GM13976 (cell line): ENCODE measurements around the gene VCL.

ENCODE experiments used
- DNase-seq: peaks from one replicate; pipeline ENCODE4 v3.0.0; 2012; ENCODE audit warnings: low spot score
- CTCF ChIP-seq: IDR thresholded peaks from 2 replicates; pipeline ENCODE4 v1.5.1; 2012; ENCODE audit warnings: borderline replicate concordance, mild to moderate bottlenecking; ENCODE audit not compliant: insufficient read depth; ENCODE audit errors: extremely low read depth, missing control alignments, control extremely low read depth
- in situ Hi-C: fragments of 300-500 bp; cut with MboI; formaldehyde crosslinking; loops from one replicate; pipeline ENCODE4 v1.12.0; 2022; ENCODE audit warnings: low sequenced_read_pairs, mixed read lengths, inconsistent platforms; ENCODE audit not compliant: unreplicated experiment

VCL gene

GRCh38 chr10:73997787-73998622, at the start of gene VCL:
Gene VCL, plus strand, starts transcription at chr10:73998116. Its CDS starts 92 bp downstream, at chr10:73998208.
- no peak for TF ChIP-seq CTCF
- in situ Hi-C loops = no loop called here
- peak; percentile 98 for DNase-seq

- TF ChIP-seq CTCF = no peak
- in situ Hi-C loops = no loop called here
- no peak for DNase-seq
Measured at GRCh38 chr10:73948947-73949633, 48.8 kb upstream of the VCL start.

- in situ Hi-C loops = no loop called here
- no peak for TF ChIP-seq CTCF
- no peak for DNase-seq
Measured at GRCh38 chr10:73950155-73950948, 47.6 kb upstream of the VCL start.

- DNase-seq = no peak
- no peak for TF ChIP-seq CTCF
- in situ Hi-C loops = no loop called here
Measured at GRCh38 chr10:73953665-73954064, 44.3 kb upstream of the VCL start.

- DNase-seq = no peak
- TF ChIP-seq CTCF = no peak
- in situ Hi-C loops = no loop called here
Measured at GRCh38 chr10:73954737-73955136, 43.2 kb upstream of the VCL start.

- TF ChIP-seq CTCF = no peak
- in situ Hi-C loops = no loop called here
- no peak for DNase-seq
Measured at GRCh38 chr10:73955719-73956118, 42.2 kb upstream of the VCL start.
